Stimulated activated CD4-positive, alpha-beta T cell treated with anti-CD3 and anti-CD28 coated beads, Interleukin-4, amount 100 ng/mL, for 48 hours (primary cell): ENCODE results near the gene RPP30.
"Not testable (repeated sequence)": the region's sequence is repeated elsewhere in the genome, so short reads cannot be mapped to it uniquely, and the experiment has no call there.

Source experiments
- DNase-seq, 2 donors: peaks; one replicate each; pipeline ENCODE4 v3.0.0-alpha.2; 2020; ENCODE audit warnings: low read depth in 2 of 2

RPP30 gene

GRCh38 chr10:90871279-90871765 is 452 bp upstream of the RPP30 start:
- DNase-seq = peak in 1 of 2 donors; percentile 14

- no peak for DNase-seq
Observed at GRCh38 chr10:90872648-90873020, 860 bp downstream of the RPP30 start.

- no peak for DNase-seq
Observed at GRCh38 chr10:90879062-90879461, 7.3 kb downstream of the RPP30 start.

GRCh38 chr10:90880059-90880719 is 8.4 kb downstream of the RPP30 start:
- DNase-seq = not testable (repeated sequence)

- no peak for DNase-seq
Observed at GRCh38 chr10:90884431-90884830, 12.7 kb downstream of the RPP30 start.

- DNase-seq = no peak
Observed at GRCh38 chr10:90885176-90885575, 13.4 kb downstream of the RPP30 start.

GRCh38 chr10:90887555-90887954 is 15.8 kb downstream of the RPP30 start:
- no peak for DNase-seq

- DNase-seq = no peak
Observed at GRCh38 chr10:90888387-90888786, 16.6 kb downstream of the RPP30 start.

- DNase-seq = no peak
Observed at GRCh38 chr10:90889636-90890035, 17.9 kb downstream of the RPP30 start.

GRCh38 chr10:90890347-90890746 is 18.6 kb downstream of the RPP30 start:
- no peak for DNase-seq

- no peak for DNase-seq
Observed at GRCh38 chr10:90893190-90893589, 21.4 kb downstream of the RPP30 start.

GRCh38 chr10:90896916-90897315 is 25.1 kb downstream of the RPP30 start:
- not testable (repeated sequence) for DNase-seq

- DNase-seq = no peak
Observed at GRCh38 chr10:90905925-90906324, 34.2 kb downstream of the RPP30 start.

GRCh38 chr10:90906596-90906995 is 34.8 kb downstream of the RPP30 start:
- no peak for DNase-seq

- DNase-seq = peak; percentile 15 to 20
Observed at GRCh38 chr10:90911133-90912051, 39.6 kb downstream of the RPP30 start.

GRCh38 chr10:90912174-90912573 is 40.4 kb downstream of the RPP30 start:
- DNase-seq = no peak

GRCh38 chr10:90912854-90913479 is 41.2 kb downstream of the RPP30 start:
- DNase-seq = no peak

- DNase-seq = no peak
Observed at GRCh38 chr10:90913774-90914420, 42.1 kb downstream of the RPP30 start.

GRCh38 chr10:90914992-90915765 is 43.4 kb downstream of the RPP30 start:
- DNase-seq = no peak

- DNase-seq = no peak
Observed at GRCh38 chr10:90915766-90916075, 43.9 kb downstream of the RPP30 start.
